GM21737 (cell line): ENCODE data around the gene NDUFB3.
A peak's percentile ranks its signal among the peaks of the same experiment; 100 is the strongest.
"Not testable (repeated sequence)": the region's sequence is repeated elsewhere in the genome, so short reads cannot be mapped to it uniquely, and the experiment has no call there.

ENCODE experiments used
- ATAC-seq: cut with Tn5 transposase; IDR thresholded peaks from one replicate; pipeline ENCODE4 v1.9.1; 2021; ENCODE audit warnings: mild to moderate bottlenecking, moderate library complexity; ENCODE audit not compliant: unreplicated experiment

Gene NDUFB3

DNA sequence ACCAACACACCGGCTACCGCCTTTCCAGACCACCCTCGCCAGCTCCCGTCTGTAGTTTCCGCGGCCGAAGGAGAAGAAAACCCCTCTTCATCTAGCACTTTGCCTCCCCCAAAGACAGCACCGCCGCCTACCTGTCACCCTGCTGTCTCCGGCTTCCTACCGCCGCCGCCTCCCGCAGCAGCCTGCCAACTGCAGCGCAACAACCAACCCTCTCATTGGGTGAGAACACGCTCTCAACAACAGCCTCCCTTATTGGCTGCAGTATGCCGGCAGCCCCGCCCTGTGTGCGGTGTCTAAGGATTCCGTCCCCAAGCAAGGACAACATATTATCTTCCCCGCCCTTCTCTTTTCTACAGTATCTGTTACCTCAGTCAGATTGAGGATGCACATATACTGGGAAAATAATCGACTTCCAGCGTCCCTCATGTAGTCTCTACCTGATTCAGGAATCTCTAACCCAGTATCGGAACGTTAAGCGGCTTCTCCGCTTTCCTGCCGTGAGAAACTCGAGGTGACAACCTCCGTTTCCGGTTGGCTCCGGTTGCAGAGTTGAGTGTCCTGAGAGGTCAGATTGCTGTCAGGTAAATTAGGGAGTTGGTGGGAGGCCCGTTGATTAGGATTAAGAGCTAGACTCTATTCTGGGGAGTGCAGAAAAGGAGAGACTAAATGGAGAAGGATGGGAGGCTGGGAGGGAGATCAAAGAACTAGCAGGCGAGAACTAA is at the start of gene NDUFB3, which contains the start of gene HYCC2:
TSS of gene NDUFB3 (plus strand) at position 523 of the 722 bp plus-strand sequence. CDS start 6,882 bp downstream, outside the sequence.
TSS of gene HYCC2 (minus strand) at position 193 of the 722 bp plus-strand sequence. CDS start 47,662 bp downstream, outside the sequence.
- peak; percentile 97 for ATAC-seq

- no peak for ATAC-seq
These were observed 47.3 kb upstream of the NDUFB3 start for GRCh38 chr2:201024518-201024917.

DNA sequence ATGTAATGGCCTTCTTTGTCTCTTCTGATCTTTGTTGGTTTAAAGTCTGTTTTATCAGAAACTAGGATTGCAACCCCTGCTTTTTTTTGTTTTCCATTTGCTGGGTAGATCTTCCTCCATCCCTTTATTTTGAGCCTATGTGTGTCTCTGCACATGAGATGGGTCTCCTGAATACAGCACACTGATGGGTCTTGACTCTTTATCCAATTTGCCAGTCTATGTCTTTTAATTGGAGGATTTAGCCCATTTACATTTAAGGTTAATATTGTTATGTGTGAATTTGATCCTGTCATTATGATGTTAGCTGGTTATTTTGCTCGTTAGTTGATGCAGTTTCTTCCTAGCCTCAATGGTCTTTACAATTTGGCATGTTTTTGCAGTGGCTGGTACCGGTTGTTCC is 37.4 kb upstream of the NDUFB3 start:
- ATAC-seq: not testable (repeated sequence)

GRCh38 chr2:201038361-201038760 is 33.4 kb upstream of the NDUFB3 start:
- ATAC-seq: not testable (repeated sequence)

GRCh38 chr2:201038855-201039254 is 32.9 kb upstream of the NDUFB3 start:
- no peak for ATAC-seq

DNA sequence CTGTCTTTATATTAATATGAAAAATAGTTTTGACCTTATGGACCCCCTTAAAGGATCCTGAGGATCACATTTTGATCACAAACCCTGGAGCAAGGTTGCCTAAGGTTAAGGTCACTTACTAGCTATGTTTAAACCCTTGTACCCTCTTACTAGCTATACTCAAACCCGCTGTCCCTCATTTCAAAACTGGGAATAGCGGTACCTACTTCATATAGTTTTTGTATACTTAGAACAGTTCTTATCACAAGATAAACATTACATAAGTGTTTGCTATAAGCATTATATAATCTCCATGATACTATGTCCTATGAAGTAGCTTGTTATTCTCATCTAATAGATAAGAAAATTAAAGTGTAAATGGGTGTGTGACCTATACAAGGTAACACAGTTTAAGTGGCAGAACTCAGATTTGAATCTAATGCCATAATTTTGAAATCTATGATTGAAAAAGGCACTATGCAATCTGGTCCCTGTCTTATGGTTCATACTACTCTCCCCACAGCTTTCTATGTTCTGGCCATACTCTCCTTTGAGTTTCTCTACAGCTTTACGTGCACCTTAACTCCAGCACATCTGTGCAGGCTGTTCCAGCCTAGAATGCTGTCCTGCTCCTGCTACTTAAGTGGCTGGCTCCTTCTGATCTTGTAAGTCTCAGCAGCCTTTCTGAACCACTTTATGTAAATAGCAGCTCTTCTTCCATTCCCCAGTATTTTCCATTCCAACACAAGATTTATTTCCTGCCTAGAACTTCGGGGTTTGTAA is 30.8 kb upstream of the NDUFB3 start:
- no peak for ATAC-seq

DNA sequence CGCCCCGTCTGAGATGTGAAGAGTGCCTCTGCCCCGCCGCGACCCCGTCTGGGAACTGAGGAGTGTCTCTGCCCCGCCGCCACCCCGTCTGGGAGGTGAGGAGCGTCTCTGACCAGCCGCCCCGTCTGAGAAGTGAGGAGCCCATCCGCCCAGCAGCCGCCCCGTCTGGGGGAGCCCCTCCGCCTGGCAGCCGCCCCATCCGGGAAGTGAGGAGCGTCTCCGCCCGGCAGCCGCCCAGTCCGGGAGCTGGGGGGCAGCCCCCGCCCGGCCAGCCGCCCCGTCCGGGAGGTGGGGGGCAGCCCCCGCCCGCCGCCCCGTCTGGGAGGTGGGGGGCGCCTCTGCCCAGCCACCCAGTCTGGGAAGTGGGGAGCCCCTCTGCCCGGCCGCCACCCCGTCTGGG is 29.4 kb upstream of the NDUFB3 start:
- ATAC-seq: not testable (repeated sequence)

- not testable (repeated sequence) for ATAC-seq
These were observed 28.8 kb upstream of the NDUFB3 start for GRCh38 chr2:201043050-201043449.

GRCh38 chr2:201046881-201047280 is 24.9 kb upstream of the NDUFB3 start:
- ATAC-seq: no peak

GRCh38 chr2:201049455-201049854 is 22.3 kb upstream of the NDUFB3 start:
- ATAC-seq: no peak

DNA sequence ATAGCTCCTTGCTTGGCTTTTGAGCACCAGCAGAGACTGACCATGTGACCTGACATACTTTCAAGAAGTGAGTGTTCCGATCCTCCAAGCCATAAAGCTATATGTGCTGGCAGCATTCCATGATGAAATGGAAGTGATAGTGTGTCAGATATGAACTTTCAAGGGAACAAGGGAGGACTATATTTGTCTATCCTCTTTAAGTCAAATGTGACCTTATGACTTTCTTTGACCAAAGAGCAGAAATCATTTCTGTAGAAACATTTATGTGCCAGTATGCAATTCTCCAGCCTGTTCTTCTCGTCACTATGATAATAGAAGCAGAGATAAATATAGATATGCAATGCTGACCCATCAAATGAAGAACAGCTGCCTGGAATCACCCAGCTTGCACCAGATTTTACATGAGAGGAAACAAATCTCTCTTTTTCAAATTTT is 14.7 kb upstream of the NDUFB3 start:
- no peak for ATAC-seq

DNA sequence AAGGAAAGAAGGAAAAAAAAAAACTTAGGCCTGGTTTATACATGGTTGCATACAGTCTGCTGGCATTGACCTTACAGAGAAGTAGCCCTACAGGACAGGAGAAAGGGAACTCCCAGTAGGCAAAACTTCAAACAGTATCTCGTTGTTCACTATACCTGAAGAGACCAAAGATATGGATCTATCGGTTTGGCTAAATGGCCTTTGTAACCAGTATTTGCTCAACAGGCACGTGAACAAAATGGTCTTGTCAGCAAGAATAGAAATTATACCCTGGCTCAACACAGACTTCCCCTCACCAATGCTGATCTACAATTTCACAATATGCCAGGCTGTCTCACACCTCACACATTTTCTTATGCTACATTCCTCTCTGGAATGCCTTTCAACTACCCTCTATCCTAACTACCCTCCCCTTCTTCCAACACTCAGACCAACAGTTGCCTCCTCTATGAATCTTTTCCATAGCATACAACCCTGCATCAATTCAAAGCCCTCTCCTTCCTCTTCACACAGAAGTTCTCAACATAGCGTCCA is 14.0 kb upstream of the NDUFB3 start:
- no peak for ATAC-seq

GRCh38 chr2:201058914-201059313 is 12.9 kb upstream of the NDUFB3 start:
- ATAC-seq: no peak

GRCh38 chr2:201059961-201060755 is 11.6 kb upstream of the NDUFB3 start:
- no peak for ATAC-seq

GRCh38 chr2:201063516-201063915 is 8.3 kb upstream of the NDUFB3 start:
- ATAC-seq: not testable (repeated sequence)

DNA sequence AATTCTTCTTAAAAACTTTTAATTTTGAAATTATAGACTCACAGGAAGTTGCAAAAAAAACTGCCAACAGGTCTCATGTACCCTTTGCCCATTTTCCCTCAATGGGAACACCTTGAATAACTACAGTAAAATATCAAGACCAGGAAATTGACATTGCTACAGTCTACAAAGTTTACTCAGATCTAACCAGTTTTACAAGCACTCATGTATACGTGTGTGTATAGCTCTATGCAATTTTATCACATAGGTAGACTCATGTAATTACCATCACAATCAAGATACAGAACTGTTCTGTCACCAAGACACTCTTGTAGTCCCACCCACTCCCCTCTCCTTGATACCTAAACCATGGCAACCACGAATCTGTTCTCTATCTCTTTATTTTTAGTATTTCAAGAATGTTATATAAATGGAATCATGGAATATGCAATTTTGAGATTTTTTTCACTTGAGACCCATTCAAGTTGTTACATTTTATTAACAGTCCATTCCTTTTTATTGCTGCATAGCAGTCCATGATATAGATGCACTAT is 6.9 kb upstream of the NDUFB3 start:
- ATAC-seq: no peak

- peak; percentile 26 for ATAC-seq
These were observed 788 bp upstream of the NDUFB3 start for GRCh38 chr2:201070948-201071478.

DNA sequence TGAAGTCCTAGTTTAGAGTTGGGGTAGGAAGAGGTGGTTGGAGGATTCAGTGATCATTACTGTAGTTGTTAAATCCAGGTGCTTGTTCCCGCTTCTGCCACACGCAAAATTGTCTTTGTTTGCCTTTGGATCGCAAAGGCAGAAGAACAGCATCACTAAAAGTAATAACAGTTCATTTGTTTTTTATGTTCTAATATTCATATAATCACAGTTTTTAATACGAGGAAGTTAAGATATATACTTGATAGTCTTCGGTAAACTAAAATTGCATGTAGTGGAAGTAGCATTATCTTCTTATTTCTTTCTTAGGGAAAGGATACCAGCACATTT is 365 bp downstream of the NDUFB3 start:
- peak; percentile 3 for ATAC-seq

- ATAC-seq: no peak
These were observed 1.3 kb downstream of the NDUFB3 start for GRCh38 chr2:201073071-201073470.

DNA sequence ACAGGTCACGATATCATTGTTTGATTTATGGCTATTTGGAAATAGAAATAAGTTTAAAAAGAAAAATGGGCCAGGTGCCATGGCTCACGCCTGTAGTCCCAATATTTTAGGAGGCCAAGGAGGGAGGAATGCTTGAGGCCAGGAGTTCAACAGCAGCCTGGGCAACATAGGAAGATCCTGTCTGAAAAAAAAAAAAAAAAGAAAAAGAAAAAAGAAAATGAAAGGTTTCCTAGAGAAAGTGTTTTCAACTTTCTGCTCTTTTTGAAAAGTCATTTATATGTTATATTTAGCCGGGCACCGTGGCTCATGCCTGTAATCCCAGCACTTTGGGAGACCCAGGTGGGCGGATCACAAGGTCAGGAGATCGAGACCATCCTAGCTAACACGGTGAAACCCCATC is 3.2 kb downstream of the NDUFB3 start:
- no peak for ATAC-seq

DNA sequence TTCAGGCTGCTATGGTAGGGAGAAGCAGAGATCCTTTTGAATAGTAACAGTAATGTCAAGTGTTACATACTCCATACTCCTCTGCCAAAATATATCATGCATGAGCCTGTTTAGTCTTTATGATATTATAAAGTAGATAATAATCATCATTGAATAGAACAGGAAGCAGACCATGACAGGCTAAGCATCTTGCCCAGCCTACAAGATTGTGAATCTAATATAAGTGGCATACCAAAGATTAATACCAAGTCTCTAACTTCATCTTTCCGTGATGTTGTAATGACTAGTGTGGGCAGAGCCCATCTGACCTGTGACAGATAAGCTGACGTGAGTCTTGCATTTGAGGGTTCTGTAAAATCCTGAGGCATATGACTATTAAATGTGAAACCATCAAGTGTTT is 13.1 kb downstream of the NDUFB3 start:
- ATAC-seq: no peak
